NB4 (cell line): ENCODE measurements around the gene TAC4.

ENCODE experiments used
- CTCF ChIP-seq: IDR thresholded peaks from one replicate; pipeline ENCODE4 v1.5.1; 2012; ENCODE audit warnings: low read depth, low read length
- MYC ChIP-seq: IDR thresholded peaks from 2 replicates; pipeline ENCODE4 v1.6.1; 2011; ENCODE audit warnings: low read depth, low read length
- POLR2A ChIP-seq: IDR thresholded peaks from 2 replicates; pipeline ENCODE4 v1.6.1; 2011; ENCODE audit warnings: mild to moderate bottlenecking; ENCODE audit not compliant: insufficient read length; ENCODE audit errors: extremely low read depth

- TF ChIP-seq CTCF: no peak
- TF ChIP-seq POLR2A: no peak
- no peak for TF ChIP-seq MYC
Measured at GRCh38 chr17:49848019-49848473, at the start of gene TAC4.
